ENCODE results near the gene C2CD4A. TPM values are rescaled to one million over a fixed set of nuclear protein-coding genes. Genes with fewer than 3 reads are reported as not detected.
A peak's percentile ranks its signal among the peaks of the same experiment; 100 is the strongest.

Gene C2CD4A
- total and polyA plus RNA-seq, 9 of the 15 experiments (the other 6 are each of a cell fraction or from before 2014, with no cell fraction given): not detected

DNA sequence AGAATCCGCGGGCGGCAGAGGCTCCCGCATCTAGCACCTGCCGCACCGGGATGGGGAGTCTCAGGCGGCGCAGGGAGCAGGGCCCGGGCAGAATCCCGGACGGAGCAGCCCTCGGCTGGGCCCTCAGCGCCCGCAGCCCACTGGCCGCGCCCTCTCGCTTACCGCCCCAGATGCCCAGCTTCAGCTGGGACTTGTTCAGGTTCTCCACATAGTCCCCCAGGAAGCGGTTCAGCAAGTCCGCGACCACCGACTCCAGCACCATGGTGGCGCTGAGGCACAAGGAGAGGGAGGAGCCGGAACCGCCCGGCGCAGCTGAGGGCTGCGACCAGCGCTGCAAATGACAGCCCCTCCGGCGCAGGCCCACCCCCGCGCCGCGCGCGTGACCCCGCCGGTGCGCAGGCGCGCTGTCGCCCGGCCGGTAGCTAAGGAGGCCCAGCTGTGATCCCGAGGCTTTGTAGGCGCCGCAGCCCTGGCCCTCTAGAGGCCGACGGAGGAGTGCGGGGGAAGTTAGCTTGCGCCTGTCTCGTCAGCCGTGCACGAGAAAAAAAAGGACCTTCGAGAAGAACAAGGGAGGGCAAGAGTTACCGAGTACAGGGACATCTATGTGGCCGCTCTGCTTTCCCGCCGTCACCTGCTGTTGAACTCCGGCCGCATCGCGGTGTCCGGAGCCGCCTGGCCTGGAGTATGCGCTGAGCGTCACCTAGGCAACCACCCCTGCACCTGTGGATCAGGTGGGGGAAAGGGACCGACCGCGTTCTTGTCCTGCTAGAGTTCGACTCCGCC is 6.5 kb upstream of the C2CD4A start, which contains the start of gene VPS13C (continued):
- peak in 1 of 3 experiments; percentile 59; a peak in 1 of 6 replicates for TF ChIP-seq ZBTB11 (CRISPR knock-in tag; IDR thresholded peaks at IDR 0.05)
- no peak for TF ChIP-seq CREBBP (IDR thresholded peaks at IDR 0.05; ENCODE audit: low read depth, low read length)
- no peak for TF ChIP-seq DMBX1 (CRISPR knock-in tag; IDR thresholded peaks at IDR 0.05; ENCODE audit: borderline replicate concordance)
- TF ChIP-seq ZHX1 (conservative IDR thresholded peaks at IDR 0.05; ENCODE audit: low read length): no peak
- no peak for TF ChIP-seq CCAR2 (IDR thresholded peaks at IDR 0.05; ENCODE audit: low read depth, low read length)
- TF ChIP-seq, protein P1, sequence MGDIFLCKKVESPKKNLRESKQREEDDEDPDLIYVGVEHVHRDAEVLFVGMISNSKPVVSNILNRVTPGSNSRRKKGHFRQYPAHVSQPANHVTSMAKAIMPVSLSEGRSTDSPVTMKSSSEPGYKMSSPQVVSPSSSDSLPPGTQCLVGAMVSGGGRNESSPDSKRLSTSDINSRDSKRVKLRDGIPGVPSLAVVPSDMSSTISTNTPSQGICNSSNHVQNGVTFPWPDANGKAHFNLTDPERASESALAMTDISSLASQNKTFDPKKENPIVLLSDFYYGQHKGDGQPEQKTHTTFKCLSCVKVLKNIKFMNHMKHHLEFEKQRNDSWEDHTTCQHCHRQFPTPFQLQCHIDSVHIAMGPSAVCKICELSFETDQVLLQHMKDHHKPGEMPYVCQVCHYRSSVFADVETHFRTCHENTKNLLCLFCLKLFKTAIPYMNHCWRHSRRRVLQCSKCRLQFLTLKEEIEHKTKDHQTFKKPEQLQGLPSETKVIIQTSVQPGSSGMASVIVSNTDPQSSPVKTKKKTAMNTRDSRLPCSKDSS (IDR thresholded peaks at IDR 0.05; ENCODE audit: low read depth, partially characterized antibody): no peak
- TF ChIP-seq, protein P2, sequence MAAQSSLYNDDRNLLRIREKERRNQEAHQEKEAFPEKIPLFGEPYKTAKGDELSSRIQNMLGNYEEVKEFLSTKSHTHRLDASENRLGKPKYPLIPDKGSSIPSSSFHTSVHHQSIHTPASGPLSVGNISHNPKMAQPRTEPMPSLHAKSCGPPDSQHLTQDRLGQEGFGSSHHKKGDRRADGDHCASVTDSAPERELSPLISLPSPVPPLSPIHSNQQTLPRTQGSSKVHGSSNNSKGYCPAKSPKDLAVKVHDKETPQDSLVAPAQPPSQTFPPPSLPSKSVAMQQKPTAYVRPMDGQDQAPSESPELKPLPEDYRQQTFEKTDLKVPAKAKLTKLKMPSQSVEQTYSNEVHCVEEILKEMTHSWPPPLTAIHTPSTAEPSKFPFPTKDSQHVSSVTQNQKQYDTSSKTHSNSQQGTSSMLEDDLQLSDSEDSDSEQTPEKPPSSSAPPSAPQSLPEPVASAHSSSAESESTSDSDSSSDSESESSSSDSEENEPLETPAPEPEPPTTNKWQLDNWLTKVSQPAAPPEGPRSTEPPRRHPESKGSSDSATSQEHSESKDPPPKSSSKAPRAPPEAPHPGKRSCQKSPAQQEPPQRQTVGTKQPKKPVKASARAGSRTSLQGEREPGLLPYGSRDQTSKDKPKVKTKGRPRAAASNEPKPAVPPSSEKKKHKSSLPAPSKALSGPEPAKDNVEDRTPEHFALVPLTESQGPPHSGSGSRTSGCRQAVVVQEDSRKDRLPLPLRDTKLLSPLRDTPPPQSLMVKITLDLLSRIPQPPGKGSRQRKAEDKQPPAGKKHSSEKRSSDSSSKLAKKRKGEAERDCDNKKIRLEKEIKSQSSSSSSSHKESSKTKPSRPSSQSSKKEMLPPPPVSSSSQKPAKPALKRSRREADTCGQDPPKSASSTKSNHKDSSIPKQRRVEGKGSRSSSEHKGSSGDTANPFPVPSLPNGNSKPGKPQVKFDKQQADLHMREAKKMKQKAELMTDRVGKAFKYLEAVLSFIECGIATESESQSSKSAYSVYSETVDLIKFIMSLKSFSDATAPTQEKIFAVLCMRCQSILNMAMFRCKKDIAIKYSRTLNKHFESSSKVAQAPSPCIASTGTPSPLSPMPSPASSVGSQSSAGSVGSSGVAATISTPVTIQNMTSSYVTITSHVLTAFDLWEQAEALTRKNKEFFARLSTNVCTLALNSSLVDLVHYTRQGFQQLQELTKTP (IDR thresholded peaks at IDR 0.05; ENCODE audit: low read depth in 1 of 2, partially characterized antibody in 2 of 2): no peak
- no peak; the same call in 1 of the 2 replicates for TF ChIP-seq HLTF (IDR thresholded peaks at IDR 0.05)
- TF ChIP-seq MYBL2 (IDR thresholded peaks at IDR 0.05; ENCODE audit: low read depth): no peak
- no peak for TF ChIP-seq MYBL2 (CRISPR knock-in tag; IDR thresholded peaks at IDR 0.05; ENCODE audit: borderline replicate concordance)
- no peak for TF ChIP-seq MEF2D (tag; conservative IDR thresholded peaks at IDR 0.05; ENCODE audit: low read depth)
- TF ChIP-seq LCOR (CRISPR knock-in tag; IDR thresholded peaks at IDR 0.05): no peak; the same call in 1 of the 2 replicates
- TF ChIP-seq ZNF324 (CRISPR knock-in tag; IDR thresholded peaks at IDR 0.05): no peak

All from K562 (cell line).